GM18508 (cell line): Measurements from ENCODE around the gene AK3.
"Not testable (repeated sequence)": the region's sequence is repeated elsewhere in the genome, so short reads cannot be mapped to it uniquely, and the experiment has no call there.

Experiments used
- ATAC-seq: cut with Tn5 transposase; IDR thresholded peaks from one replicate; pipeline ENCODE4 v1.9.1; 2021; ENCODE audit warnings: moderate number of reproducible peaks; ENCODE audit not compliant: insufficient read depth, unreplicated experiment

The AK3 gene

GRCh38 chr9:4671737-4672136, 69.3 kb downstream of the AK3 start:
- ATAC-seq = no peak

GRCh38 chr9:4670591-4670990, 70.4 kb downstream of the AK3 start:
- no peak for ATAC-seq

DNA sequence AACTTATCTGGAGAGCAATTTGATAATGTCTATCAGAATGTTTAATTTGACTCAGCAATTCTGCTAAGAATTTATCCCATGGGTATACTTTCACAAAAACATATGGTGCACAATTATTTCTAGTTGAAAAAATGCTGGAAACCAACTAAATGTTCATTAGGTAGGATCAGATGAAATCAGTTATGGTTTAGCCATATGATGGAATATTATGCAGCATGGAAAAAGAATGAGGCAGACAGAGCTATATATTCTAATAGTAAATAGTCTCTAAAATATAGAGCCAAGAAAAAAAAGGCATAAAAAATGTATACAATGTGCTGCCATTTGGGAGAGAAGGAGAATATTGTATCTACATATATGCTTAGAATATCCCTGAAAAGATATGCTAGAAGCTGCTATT, 71.1 kb downstream of the AK3 start:
- no peak for ATAC-seq

GRCh38 chr9:4668604-4669003, 72.4 kb downstream of the AK3 start:
- ATAC-seq = no peak

DNA sequence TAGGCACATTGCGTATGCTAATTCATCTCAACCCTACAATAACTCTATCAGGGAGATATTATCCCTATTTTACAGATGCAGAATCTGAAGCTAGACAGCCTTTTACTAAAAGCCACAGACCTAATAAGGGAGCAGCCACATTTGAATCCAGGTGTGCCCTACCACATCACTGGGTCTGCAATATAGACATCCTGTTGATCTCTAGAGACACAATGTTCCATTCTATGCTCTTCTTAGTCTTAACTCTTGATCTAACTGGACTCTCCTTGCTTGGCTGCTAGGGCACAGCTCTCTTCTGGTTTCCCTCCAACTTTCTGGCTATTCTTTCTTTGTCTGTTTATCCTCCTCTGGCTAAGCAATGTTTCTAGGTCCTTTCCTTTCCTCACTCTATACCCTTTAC, 73.3 kb downstream of the AK3 start:
- no peak for ATAC-seq

DNA sequence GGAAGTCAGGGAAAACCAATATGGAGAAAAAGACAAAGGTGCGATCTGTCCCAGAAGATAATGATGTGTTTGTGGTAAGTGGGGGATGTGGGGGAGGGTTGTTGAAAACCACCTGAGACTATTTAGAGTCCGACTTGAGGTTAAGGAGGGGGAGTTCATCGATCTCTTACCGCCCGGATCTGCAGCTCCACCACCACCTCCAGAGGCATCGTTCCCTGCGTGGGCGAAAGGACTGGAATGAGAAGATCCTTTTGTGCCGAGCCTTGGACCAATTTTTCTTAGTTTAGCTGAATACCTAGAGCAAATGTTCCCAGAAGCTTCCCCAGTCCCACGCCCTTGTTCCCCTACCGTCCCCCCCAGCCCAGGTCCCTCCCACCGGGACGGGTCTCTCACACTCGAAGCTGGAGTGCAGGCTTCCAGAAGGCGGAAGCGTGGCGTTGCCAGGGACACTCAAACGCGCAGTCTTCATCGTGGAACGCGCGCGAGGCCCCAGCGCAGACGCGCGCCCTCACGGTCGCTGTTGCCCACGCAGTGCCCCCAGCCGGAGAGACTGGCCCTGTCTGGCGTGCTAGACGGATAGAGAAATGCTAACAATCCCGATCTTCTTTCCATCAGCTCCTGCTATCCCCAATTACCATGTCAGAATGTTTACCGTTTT, 74.8 kb downstream of the AK3 start, which contains the start of gene SPATA6L:
Gene SPATA6L (minus strand): TSS at position 439 of the 658 bp plus-strand sequence. CDS start 230 bp downstream, at position 209.
- ATAC-seq = no peak

GRCh38 chr9:4665357-4665756, 75.6 kb downstream of the AK3 start:
- no peak for ATAC-seq

DNA sequence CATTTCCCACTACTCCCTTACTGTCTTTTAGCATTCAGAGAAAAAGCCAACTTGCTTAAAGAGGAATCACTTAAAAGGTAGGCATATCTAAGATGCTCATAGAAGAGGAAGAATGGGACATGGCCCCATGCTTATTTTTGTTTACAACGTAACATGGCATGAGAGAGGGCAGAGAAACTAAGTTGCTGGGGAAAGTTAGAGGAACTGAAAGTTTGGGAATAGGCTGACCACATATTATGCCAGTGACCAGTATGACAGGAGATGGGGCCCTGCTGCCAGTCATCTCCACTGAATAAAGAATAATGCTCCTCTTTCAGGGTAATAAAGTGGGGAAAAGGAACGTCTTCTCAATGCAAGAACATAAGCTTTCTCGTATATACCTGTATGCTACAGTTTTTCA, 77.0 kb downstream of the AK3 start:
- ATAC-seq = no peak

DNA sequence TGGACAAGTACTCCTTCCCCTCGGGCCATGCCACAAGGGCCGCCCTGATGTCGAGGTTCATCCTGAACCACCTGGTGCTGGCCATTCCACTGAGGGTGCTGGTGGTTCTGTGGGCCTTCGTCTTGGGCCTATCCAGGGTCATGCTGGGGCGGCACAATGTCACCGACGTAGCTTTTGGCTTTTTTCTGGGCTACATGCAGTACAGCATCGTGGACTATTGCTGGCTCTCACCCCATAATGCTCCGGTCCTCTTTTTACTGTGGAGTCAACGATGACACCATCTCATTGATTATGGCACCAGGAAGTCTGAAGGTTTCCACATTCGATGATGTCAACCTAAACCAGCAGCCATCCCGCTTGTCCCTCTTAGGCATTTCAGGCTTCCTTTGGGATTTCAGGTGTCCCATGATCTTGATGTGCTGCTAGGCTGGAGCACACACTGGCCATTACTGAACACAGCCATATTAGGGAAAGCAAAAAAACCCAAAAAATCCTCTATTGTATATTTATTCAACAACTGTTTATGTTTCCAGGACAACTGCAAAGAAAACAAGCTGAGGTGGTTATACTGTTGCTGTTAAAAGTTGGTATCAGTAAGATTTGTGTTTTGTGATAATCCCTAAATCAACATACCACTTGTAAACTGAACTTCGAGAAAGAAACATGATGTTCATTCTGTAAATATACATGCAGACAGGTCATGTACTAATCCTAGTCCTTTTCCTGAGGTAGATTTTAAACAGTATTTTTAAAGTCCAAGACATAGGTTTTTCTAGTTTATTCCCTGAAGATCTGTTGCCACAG, 77.8 kb downstream of the AK3 start:
- ATAC-seq = no peak

- peak; percentile 71 for ATAC-seq
These were observed 78.7 kb downstream of the AK3 start, which contains the start of gene PLPP6 for GRCh38 chr9:4662108-4662988. TSS of gene PLPP6 (plus strand) at chr9:4662294. CDS start at chr9:4662376, 82 bp downstream.

DNA sequence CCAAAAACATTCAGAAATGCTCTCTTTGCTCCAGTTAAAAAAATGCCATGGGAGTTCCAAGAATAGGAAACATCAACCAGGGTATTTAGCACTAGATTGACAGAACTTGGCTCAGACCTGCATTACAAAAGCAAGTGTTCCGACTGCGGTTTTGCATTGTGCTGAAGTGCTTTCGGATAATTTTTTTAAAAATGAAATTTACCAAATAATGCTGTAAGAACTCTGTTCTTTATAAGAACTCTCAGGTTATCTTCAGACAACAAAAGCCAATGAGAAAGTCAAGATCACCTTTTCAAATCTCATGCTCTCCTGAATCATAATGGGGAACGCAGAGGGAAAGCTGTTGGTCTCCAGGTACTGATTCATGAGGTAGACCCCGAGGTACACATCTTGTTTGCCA, 79.4 kb downstream of the AK3 start:
- ATAC-seq = no peak

- no peak for ATAC-seq
These were observed 79.8 kb downstream of the AK3 start for GRCh38 chr9:4661165-4661564.

- not testable (repeated sequence) for ATAC-seq
These were observed 80.3 kb downstream of the AK3 start for GRCh38 chr9:4660665-4661064.
